GM19397 (cell line): Measurements from ENCODE around the gene TREML4.

ENCODE experiments used
- ATAC-seq: cut with Tn5 transposase; IDR thresholded peaks from one replicate; pipeline ENCODE4 v1.9.1; 2021; ENCODE audit warnings: mild to moderate bottlenecking, moderate library complexity; ENCODE audit not compliant: unreplicated experiment

The TREML4 gene

DNA sequence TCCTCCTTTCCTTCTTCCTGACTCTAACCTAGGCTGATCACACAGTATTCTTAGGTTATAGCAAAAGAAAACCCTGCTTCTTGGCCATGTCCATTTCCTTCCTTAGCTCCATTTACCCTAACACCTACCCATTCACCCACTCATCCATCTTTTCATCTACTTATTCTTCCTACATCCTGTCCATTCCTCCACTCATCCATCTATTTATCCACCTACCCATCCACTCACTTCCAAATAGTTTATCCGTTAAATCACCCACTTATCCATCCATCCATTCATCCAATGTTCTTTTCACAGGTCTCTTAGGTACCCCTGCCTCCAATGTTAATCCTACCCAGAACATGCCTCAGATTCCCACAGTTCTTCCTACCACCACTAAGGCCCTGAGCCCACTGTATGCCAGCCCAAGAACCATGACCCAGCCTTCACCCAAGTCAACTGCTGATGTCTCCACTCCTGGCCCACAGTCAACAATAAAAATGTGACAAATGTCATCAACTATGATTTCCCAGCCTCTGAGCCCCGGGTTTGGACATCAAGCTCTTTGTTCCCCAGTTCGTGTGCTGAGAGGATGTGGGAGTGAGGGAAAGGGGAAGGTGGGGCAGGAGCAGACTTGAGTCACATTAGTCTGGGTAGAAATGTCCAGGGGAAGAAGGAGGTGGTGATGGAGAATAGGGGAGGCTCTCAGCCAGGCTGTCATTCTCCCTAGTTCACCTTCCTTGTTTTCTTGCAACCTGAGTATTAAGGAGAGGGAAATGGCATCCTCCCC is 24.4 kb downstream of the TREML4 start:
- ATAC-seq: no peak

DNA sequence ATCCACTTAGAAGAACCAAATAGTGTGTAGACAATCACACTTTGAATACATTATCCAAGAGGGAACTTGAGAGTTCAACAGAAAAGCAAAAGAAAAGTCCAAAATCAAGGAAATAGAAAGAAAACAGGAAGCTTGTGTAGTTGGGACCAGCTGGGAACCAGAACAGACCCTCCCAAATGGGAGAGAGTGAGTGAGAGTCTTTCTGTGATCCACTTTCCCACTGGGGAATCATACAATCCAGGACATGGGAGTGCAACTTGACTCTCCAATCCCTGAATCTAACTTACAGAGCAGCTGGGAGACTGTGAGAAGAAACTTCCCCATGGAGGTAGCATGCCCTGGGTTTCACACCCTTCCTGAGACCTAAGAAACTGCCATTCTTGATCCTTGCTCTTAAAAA is 27.0 kb downstream of the TREML4 start:
- no peak for ATAC-seq

- no peak for ATAC-seq
Measured at GRCh38 chr6:41255638-41256246, 27.6 kb downstream of the TREML4 start.

DNA sequence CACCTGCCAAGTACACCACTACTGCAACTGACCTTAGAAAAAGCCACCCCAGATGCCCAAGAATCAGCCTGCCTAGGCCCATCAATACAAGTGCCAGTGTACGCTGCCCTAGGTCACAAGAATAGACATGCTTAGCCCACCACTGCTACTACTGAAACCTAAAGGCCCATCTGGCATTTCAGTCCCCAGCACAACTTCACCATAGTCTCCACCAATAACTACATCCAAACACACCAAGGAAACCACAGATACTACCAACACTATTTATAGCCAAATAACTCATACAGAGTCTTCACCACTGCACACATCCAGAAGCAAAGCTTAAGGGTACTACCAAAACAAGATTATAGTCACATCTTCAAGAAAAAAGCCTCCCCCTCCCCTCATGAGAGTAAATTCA is 28.2 kb downstream of the TREML4 start:
- no peak for ATAC-seq

GRCh38 chr6:41257369-41258195 is 29.4 kb downstream of the TREML4 start:
- no peak for ATAC-seq

DNA sequence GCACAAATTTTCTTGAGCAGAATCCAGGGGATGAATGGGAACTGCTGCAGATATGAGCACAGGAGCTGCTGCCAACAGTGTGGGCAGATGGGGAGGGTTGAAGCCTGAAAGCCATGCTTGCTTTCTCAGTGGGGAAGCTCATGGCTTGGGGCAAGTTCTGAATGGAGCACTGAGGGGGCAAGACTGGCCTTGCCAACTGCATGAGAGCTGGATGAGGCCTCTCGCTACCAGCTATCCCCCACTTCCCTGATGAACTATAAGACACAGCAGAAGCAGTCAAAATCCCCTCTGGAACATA is 30.0 kb downstream of the TREML4 start:
- no peak for ATAC-seq

GRCh38 chr6:41262401-41262800 is 34.3 kb downstream of the TREML4 start:
- no peak for ATAC-seq

DNA sequence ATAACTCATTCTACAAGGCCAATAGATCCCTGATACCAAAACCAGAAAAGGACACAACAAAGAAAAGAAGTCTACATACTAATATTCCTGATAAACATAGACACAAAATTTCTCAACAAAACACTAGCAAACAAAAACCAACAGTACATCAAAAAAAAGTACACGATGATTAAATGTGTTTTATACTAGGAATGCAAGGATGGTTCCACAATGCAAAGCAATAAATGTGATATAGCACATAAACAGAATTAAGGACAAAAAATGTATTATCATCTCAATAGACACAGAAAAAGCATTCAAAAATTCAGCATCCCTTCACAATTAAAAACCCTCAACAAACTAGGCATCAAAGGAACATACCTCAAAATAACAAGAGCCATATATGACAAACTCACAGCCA is 35.1 kb downstream of the TREML4 start:
- ATAC-seq: no peak

DNA sequence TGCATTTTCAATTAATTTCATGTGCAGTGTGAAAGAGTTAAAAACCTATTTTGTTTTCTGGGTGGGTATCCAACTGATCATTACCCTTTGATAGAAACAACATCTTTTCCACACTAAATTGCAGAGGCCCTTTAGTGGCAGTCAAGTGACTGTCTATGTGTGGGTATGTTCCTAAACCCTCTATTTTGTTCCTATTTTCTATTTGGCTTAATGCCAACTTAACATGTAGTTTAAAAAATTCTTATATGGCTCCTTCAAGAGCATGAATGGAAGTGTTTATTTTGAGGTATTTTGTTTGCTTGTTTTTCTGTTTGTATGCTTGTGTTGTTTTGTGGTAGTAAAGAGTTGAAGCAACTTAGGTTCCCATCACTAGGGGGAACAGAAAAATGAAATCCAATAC is 38.4 kb downstream of the TREML4 start:
- ATAC-seq: no peak

DNA sequence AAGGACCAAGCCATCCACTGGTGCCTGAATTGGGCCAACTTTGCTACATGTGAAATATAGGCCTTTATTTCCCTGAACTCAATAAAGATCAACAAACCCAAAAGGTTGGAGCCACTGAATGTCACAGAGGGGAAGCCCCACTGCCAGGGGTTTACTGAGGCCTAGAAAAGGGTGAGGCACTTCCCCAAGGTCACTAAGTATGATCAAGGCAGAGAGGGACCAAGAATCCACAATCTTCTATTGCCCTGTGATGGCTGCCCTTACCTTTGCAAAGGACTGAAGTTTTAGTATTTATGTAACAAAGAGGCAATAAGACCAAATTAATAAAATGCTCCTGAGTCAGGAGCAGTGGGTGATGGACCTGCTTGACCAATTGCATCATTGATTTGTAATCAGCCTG is 40.3 kb downstream of the TREML4 start:
- no peak for ATAC-seq

- ATAC-seq: no peak
Measured at GRCh38 chr6:41269166-41269565, 41.0 kb downstream of the TREML4 start.

DNA sequence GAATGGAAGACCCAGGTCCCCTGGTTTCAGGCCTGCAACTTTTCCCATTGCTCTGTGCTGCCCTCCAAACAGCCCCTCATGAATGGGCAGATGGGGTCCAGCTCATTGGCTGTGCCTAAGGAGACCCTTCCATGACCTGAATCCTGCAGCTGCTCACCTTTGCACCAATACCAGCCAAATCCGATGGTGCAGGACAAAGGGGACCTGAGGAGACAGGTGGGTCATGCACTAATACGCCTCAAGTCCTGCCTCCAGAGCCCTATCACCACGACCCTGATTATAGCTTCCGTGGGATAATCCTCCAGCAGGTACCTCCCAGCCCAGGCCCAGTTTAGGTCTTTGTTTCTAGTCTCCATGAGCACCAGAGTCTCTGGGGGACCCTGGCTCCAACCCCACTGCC is 41.6 kb downstream of the TREML4 start:
- ATAC-seq: no peak

GRCh38 chr6:41271901-41272395 is 43.8 kb downstream of the TREML4 start:
- ATAC-seq: no peak

DNA sequence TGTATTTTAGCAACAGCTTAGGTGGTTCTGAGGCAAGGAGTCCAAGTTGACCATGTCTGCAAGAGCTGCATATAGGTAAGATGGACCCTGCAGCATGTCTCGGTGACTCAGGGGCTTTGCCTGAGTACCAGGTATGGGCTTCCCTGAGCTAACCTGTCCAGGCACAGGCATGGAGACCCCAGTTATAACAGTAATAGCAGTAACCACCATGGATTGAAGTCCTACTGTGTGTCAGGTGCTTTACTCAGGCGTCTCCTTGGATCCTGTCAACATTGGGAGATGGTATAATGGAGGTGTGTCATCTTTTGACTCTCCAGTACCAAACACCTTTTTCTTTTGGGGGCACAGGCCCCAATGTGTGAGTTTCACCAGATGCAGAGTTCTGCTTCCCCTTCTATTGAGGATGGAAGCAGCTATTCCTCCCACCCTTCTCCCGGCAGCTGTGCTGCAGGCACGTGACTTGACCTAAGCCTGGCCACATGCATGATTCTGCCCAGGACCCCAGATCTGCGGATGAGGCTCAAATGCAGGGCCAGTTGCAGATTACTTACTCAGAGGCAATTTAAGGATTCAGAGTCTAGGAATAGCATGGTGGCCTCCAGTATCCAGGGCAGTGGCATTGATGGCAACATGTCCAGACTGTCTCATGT is 44.6 kb downstream of the TREML4 start:
- no peak for ATAC-seq

DNA sequence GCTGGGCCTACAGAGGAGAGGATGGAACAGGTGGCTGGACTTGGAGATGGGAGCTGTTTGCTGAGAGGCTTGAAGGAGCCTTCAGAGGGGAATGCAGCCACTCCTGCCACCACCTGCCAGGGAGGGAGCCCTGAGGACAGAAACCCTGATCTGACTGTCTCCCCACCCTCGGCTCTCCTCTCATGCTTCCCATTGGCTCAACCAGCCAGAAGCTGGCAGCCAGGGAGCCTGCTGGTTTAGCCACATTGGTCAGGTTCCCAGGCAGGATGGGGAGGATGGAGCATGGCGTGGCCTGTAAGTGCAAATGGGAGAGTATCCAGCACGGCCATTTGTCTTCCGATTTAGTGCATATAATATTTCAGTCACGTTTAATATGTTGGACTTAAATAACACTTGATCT is 45.6 kb downstream of the TREML4 start:
- ATAC-seq: no peak

- no peak for ATAC-seq
Measured at GRCh38 chr6:41274256-41274655, 46.1 kb downstream of the TREML4 start.

DNA sequence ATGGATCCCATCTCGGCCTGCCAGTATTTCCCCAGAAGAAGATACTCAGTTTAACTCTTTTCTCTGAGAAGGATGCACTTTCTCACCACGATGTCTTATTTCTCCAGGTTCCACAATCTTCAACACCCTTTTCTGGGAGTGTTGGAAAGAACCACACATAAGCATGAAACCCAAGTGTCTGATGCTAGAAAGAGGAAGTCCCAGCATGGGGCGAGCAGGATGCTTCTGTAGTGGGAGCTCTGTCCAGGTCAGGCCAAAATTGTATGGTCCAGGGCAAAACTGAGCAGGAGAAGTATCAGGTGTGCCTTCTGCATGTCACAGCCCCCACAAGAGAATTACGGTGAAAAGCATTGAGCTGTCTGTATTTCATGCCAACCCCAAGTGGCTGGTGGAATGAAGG is 47.3 kb downstream of the TREML4 start:
- no peak for ATAC-seq

DNA sequence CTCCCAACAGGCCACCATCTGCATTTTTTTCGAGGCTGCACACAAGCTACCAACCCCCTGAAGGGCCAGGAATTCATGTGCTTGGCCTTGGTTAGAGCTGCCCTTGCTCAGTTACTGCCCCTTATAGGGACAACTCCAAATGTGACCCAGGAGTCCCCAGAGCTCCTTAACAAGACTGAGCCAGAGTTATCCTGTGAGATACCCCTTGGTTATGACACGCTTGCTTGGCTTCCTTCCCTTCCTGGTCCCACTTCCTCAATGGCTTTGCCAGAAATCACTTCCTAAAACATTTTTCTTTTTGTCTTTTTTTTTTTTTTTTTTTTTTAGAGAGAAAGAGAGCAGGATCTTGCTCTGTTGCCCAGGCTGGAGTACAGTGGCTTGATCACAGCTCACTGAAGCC is 49.5 kb downstream of the TREML4 start:
- no peak for ATAC-seq

DNA sequence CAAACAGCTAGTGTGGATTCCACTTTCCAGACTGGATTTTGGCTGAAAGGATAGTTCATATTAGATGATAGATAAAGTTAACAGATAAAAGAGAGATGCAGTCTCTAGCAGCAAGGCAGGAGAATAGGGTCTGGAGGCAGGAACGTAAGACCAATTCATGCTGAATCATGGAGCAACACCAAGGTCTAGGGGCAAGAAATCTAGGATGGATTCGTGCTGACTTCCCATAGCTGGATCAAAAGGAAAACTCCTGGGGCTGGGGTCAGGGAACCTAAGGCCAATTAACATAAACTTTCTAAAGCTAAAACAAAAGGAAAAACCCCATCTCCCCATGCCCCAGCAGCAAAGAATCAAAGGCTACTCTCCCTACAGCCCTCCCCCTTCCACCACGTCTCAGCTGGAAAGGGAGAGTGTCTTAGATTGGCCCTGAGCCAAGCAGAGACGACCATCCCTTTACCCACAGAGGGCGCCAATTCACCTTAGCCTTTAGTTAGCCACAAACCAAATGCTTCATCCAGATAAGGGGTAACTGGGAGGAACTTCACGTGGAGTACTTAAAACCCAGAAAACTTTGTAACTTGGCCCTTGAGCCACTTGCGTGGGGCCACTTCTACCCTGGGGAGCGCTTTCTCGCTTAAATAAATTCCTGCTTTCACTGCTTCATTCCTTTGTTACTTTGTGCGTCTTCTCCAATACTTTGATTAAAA is 50.7 kb downstream of the TREML4 start:
- no peak for ATAC-seq

DNA sequence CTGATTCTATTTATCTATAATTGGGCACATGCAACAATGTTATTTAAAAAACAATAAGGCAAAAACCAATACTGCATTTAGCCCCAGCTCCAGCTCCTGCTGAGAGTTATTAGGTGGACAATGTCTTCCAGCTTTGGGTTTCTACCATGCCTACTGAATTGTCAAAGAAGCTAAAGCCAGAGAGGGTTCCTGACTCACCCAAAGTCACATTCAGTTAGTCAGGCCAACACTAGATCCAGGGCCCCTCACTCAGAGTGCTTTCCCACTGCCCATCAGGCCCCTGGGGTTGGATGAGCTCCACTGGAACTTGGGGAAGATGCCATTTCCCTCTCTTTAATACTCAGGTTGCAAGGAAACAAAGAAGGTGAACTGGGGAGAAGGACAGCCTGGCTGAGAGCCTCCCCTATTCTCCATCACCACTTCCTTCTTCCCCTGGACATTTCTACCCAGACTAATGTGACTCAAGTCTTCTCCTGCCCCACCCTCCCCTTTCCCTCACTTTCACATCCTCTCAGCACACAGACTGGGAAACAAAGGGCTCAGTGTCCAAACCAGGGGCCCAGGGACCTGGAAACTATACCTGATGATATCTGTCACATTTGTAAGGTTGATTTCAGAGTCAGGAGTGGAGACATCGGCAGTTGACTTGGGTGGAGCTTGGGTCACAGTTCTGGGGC is 52.4 kb downstream of the TREML4 start:
- no peak for ATAC-seq
